HL-60 (cell line): ENCODE data around the gene LIG1.

Experiments used
- DNase-seq, 2 experiments: peaks; one replicate each; pipeline ENCODE4 v3.0.0-alpha.2; 2010 to 2020; ENCODE audit warnings: low read depth in 1 of 2, low spot score in 1 of 2
- H3K27ac ChIP-seq: fragments of 250-450 bp; sonication (Bioruptor Pico); replicated peaks from 2 replicates; pipeline ENCODE4 v1.5.1; 2020; ENCODE audit warnings: mild to moderate bottlenecking, moderate library complexity
- H3K27me3 ChIP-seq: fragments of 250-450 bp; sonication (Bioruptor Pico); 2 replicates; pipeline ENCODE4 v1.5.1; 2021; ENCODE audit warnings: mild to moderate bottlenecking, moderate library complexity; ENCODE audit not compliant: insufficient read depth, poor library complexity, severe bottlenecking
- H3K4me3 ChIP-seq: replicated peaks from 2 replicates; pipeline ENCODE4 v1.5.1; 2011; ENCODE audit warnings: mild to moderate bottlenecking, control low read depth, low read length; ENCODE audit not compliant: insufficient read depth
- CTCF ChIP-seq: IDR thresholded peaks from one replicate; pipeline ENCODE4 v1.5.1; 2011; ENCODE audit warnings: low read length, control low read depth, inconsistent platforms; ENCODE audit not compliant: insufficient read depth
- GABPA ChIP-seq: IDR thresholded peaks from 2 replicates; pipeline ENCODE4 v1.6.1; 2012; ENCODE audit warnings: low read depth
- POLR2AphosphoS5 ChIP-seq: IDR thresholded peaks from 2 replicates; pipeline ENCODE4 v1.6.1; 2012; ENCODE audit warnings: low read depth
- REST ChIP-seq: IDR thresholded peaks from 2 replicates; pipeline ENCODE4 v1.6.1; 2012; ENCODE audit warnings: low read depth; ENCODE audit not compliant: insufficient replicate concordance
- SPI1 ChIP-seq: IDR thresholded peaks from 2 replicates; pipeline ENCODE4 v1.6.1; 2012; ENCODE audit warnings: low read depth, mild to moderate bottlenecking, borderline replicate concordance

Gene LIG1

GRCh38 chr19:48147597-48148175, 22.5 kb downstream of the LIG1 start:
- DNase-seq = no peak
- no peaks in the 10 kb centered on the region for H3K27me3 ChIP-seq
- TF ChIP-seq REST = no peak
- no peak overlapping the region for H3K27ac ChIP-seq
- H3K4me3 ChIP-seq = no peak overlapping the region

- TF ChIP-seq CTCF (no peak), POLR2AphosphoS5 (no peak), REST (no peak), GABPA (no peak), SPI1 (no peak)
- Histone ChIP-seq H3K4me3 (no peak overlapping the region), H3K27ac (no peak overlapping the region), H3K27me3 (no peaks in the 10 kb centered on the region)
- no peak for DNase-seq
Measured at GRCh38 chr19:48139053-48139452, 31.1 kb downstream of the LIG1 start.

GRCh38 chr19:48137411-48137810, 32.7 kb downstream of the LIG1 start:
- DNase-seq = no peak
- H3K27ac ChIP-seq = no peak overlapping the region
- TF ChIP-seq POLR2AphosphoS5 (no peak), REST (no peak), SPI1 (no peak), GABPA (no peak), CTCF (no peak)
- no peaks in the 10 kb centered on the region for H3K27me3 ChIP-seq
- no peak overlapping the region for H3K4me3 ChIP-seq

- TF ChIP-seq POLR2AphosphoS5 (no peak), SPI1 (no peak), CTCF (no peak), GABPA (no peak), REST (no peak)
- Histone ChIP-seq H3K27me3 (no peaks in the 10 kb centered on the region), H3K4me3 (no peak overlapping the region), H3K27ac (no peak overlapping the region)
- no peak for DNase-seq
Measured at GRCh38 chr19:48136547-48136946, 33.6 kb downstream of the LIG1 start.
